ENCODE data around the gene SLC9A9.

SLC9A9 gene

DNA sequence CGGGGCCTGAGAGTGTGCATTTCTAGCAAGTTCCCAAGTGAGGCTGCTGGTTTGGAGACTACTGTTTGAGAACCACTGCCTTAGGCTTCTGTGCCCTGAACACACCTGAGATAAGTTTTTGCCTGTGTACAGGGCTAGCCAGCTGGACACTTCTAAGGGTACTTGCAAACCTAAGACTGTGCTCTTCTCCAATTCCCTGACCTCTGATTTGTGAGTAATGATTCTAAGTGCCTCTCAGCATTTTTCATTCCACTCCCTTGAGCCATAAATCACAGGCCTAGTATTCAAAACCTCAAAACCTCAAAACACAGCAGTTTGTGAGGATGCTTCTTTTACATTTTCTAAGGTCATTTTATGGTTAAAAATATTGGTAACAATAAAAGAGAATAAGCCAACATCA is 580.3 kb downstream of the SLC9A9 start:
- Histone ChIP-seq H4K12ac (ENCODE audit: low read depth, low read length) (no peak overlapping the region), H3K23ac (ENCODE audit: low read length) (no peak overlapping the region), H4K91ac (ENCODE audit: low read depth, low read length) (no peak overlapping the region), H3K27me3 (ENCODE audit: insufficient read depth, low read length) (no peaks in the 10 kb centered on the region), H3K9me3 (ENCODE audit: insufficient read depth, low read depth, low read length) (no peaks in the 10 kb centered on the region), H3K18ac (ENCODE audit: low read length) (no peak overlapping the region), H3K79me2 (ENCODE audit: control insufficient read depth, insufficient read depth, low read length, poor library complexity) (peaks cover 2% of the 10 kb centered on the region), H2BK120ac (ENCODE audit: insufficient read depth, low read length, poor library complexity) (no peak overlapping the region), H3K4me3 (ENCODE audit: low read depth, low read length) (no peak overlapping the region), H2AK5ac (ENCODE audit: low read length) (no peak overlapping the region), H4K8ac (ENCODE audit: low read depth, low read length) (no peak overlapping the region), H3K79me1 (ENCODE audit: low read length) (no peaks in the 10 kb centered on the region), H2AFZ (ENCODE audit: insufficient read depth, low read length, poor library complexity) (no peak overlapping the region), H2BK12ac (ENCODE audit: low read length) (no peak overlapping the region), H3K36me3 (ENCODE audit: control insufficient read depth in 1 of 2, insufficient read depth in 2 of 2, low read length in 2 of 2) (no peaks in the 10 kb centered on the region), H3K4me1 (ENCODE audit: control insufficient read depth in 1 of 2, insufficient read depth in 2 of 2, low read length in 2 of 2) (no peaks in the 10 kb centered on the region), H3K27ac (ENCODE audit: low read depth, low read length) (no peak overlapping the region), H3K4me2 (ENCODE audit: low read length) (no peak overlapping the region), H3K14ac (ENCODE audit: low read length) (no peak overlapping the region), H3K4ac (ENCODE audit: low read depth, low read length) (no peak overlapping the region), H2BK5ac (ENCODE audit: low read depth, low read length, poor library complexity) (no peak overlapping the region), H3K9ac (ENCODE audit: low read length) (no peak overlapping the region)
- DNase-seq = peak; percentile 47 to 54
- no CpG with 5 or more reads among the region's 1 CpG for WGBS (ENCODE audit: extremely low coverage, insufficient coverage, insufficient read length)

DNA sequence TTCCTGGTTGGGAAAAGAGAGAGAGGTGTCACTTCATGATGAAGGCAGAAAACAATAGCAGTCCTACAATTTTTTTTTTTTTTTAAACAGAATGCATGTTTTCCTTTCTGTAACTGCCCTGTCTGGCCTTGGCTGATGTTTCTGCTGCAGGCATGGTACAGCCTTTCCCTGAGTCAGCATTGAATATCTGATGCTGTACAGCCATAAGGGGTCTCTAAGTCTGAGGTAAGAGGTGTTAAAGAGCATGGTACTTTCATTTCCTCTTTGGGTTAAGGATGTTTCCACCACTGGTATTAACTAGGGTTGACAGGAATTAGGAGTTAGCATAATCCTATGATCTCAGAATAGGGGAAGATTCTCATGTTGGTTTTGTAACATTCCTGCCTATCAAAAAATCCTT is 581.3 kb downstream of the SLC9A9 start:
- Histone ChIP-seq H3K4me1 (ENCODE audit: control insufficient read depth in 1 of 2, insufficient read depth in 2 of 2, low read length in 2 of 2) (no peaks in the 10 kb centered on the region), H3K4me2 (ENCODE audit: low read length) (no peak overlapping the region), H3K23ac (ENCODE audit: low read length) (no peak overlapping the region), H2BK12ac (ENCODE audit: low read length) (no peak overlapping the region), H3K4me3 (ENCODE audit: low read depth, low read length) (no peak overlapping the region), H4K91ac (ENCODE audit: low read depth, low read length) (no peak overlapping the region), H4K8ac (ENCODE audit: low read depth, low read length) (no peak overlapping the region), H2AFZ (ENCODE audit: insufficient read depth, low read length, poor library complexity) (no peak overlapping the region), H3K18ac (ENCODE audit: low read length) (no peak overlapping the region), H2BK5ac (ENCODE audit: low read depth, low read length, poor library complexity) (no peak overlapping the region), H3K14ac (ENCODE audit: low read length) (no peak overlapping the region), H3K27ac (ENCODE audit: low read depth, low read length) (no peak overlapping the region), H2AK5ac (ENCODE audit: low read length) (no peak overlapping the region), H3K27me3 (ENCODE audit: insufficient read depth, low read length) (no peaks in the 10 kb centered on the region), H4K12ac (ENCODE audit: low read depth, low read length) (no peak overlapping the region), H3K79me1 (ENCODE audit: low read length) (no peaks in the 10 kb centered on the region), H3K79me2 (ENCODE audit: control insufficient read depth, insufficient read depth, low read length, poor library complexity) (peaks cover 2% of the 10 kb centered on the region), H3K36me3 (ENCODE audit: control insufficient read depth in 1 of 2, insufficient read depth in 2 of 2, low read length in 2 of 2) (no peaks in the 10 kb centered on the region), H3K9ac (ENCODE audit: low read length) (no peak overlapping the region), H2BK120ac (ENCODE audit: insufficient read depth, low read length, poor library complexity) (no peak overlapping the region), H3K9me3 (ENCODE audit: insufficient read depth, low read depth, low read length) (no peaks in the 10 kb centered on the region), H3K4ac (ENCODE audit: low read depth, low read length) (no peak overlapping the region)
- no peak for DNase-seq

DNA sequence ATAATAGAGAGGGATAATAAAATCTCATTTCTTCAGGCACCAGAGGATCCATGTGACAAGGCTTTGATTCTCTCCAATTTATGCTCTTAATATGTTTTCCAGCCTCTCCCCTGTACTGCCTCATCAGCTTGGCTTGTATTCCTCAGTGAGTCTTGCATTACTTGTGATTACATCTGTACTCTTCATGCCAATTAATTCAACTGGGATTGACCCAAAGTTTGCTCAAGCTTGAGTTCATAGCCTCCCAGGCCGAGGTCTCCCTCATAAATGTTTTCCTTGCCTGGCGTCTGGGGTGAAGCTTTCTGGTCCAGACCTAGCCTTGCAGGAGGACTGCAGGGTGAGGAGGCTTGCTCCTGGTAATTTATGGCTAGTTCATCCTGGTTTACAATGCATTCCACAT is 581.8 kb downstream of the SLC9A9 start:
- no peak overlapping the region for H3K4ac ChIP-seq (ENCODE audit: low read depth, low read length)
- WGBS (ENCODE audit: extremely low coverage, insufficient coverage, insufficient read length) = no CpG with 5 or more reads among the region's 2 CpGs
- H3K27ac ChIP-seq (ENCODE audit: low read depth, low read length) = no peak overlapping the region
- no peak overlapping the region for H2BK120ac ChIP-seq (ENCODE audit: insufficient read depth, low read length, poor library complexity)
- H3K79me1 ChIP-seq (ENCODE audit: low read length) = no peaks in the 10 kb centered on the region
- H3K27me3 ChIP-seq (ENCODE audit: insufficient read depth, low read length) = no peaks in the 10 kb centered on the region
- no peaks in the 10 kb centered on the region for H3K4me1 ChIP-seq (ENCODE audit: control insufficient read depth in 1 of 2, insufficient read depth in 2 of 2, low read length in 2 of 2)
- no peaks in the 10 kb centered on the region for H3K9me3 ChIP-seq (ENCODE audit: insufficient read depth, low read depth, low read length)
- no peaks in the 10 kb centered on the region for H3K36me3 ChIP-seq (ENCODE audit: control insufficient read depth in 1 of 2, insufficient read depth in 2 of 2, low read length in 2 of 2)
- no peak overlapping the region for H2BK5ac ChIP-seq (ENCODE audit: low read depth, low read length, poor library complexity)
- no peak overlapping the region for H3K18ac ChIP-seq (ENCODE audit: low read length)
- H2BK12ac ChIP-seq (ENCODE audit: low read length) = no peak overlapping the region
- no peak overlapping the region for H4K8ac ChIP-seq (ENCODE audit: low read depth, low read length)
- H4K91ac ChIP-seq (ENCODE audit: low read depth, low read length) = no peak overlapping the region
- no peak overlapping the region for H3K4me3 ChIP-seq (ENCODE audit: low read depth, low read length)
- H3K4me2 ChIP-seq (ENCODE audit: low read length) = no peak overlapping the region
- no peak overlapping the region for H2AK5ac ChIP-seq (ENCODE audit: low read length)
- H3K14ac ChIP-seq (ENCODE audit: low read length) = no peak overlapping the region
- H2AFZ ChIP-seq (ENCODE audit: insufficient read depth, low read length, poor library complexity) = no peak overlapping the region
- no peak for DNase-seq
- no peak overlapping the region for H3K9ac ChIP-seq (ENCODE audit: low read length)
- peaks cover 2% of the 10 kb centered on the region for H3K79me2 ChIP-seq (ENCODE audit: control insufficient read depth, insufficient read depth, low read length, poor library complexity)
- H4K12ac ChIP-seq (ENCODE audit: low read depth, low read length) = no peak overlapping the region
- H3K23ac ChIP-seq (ENCODE audit: low read length) = no peak overlapping the region

DNA sequence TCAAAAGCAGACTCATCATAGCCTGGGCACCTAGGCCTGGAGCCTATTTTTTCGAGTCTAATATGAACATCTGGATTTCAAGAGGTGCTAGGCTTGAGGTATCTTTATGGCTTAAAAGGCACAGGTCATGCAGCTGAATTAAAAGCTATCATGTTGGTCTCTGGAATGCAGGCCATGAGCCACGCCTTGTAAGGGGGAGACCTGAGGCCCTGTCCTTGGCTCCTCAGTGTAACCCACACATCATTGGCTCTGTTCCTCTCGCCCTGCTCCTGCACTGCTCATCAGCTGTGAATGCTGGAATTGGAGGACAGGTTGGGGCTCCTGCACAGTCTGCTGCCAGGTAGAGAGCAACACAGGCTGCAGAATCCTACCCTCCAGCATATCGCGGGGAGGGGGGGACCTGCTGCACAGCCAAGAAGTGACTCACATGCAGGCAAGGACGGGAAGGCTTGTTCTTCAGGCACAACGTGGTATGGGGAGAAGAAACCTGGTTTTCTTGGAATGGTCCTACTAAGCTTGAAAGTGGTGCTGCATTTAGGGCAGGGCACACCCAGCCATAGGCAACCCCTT is 582.7 kb downstream of the SLC9A9 start:
- Histone ChIP-seq H3K9me3 (ENCODE audit: insufficient read depth, low read depth, low read length) (no peaks in the 10 kb centered on the region), H3K4me1 (ENCODE audit: control insufficient read depth in 1 of 2, insufficient read depth in 2 of 2, low read length in 2 of 2) (no peaks in the 10 kb centered on the region), H2AFZ (ENCODE audit: insufficient read depth, low read length, poor library complexity) (no peak overlapping the region), H3K4me3 (ENCODE audit: low read depth, low read length) (no peak overlapping the region), H3K23ac (ENCODE audit: low read length) (no peak overlapping the region), H3K4me2 (ENCODE audit: low read length) (no peak overlapping the region), H3K18ac (ENCODE audit: low read length) (no peak overlapping the region), H3K9ac (ENCODE audit: low read length) (no peak overlapping the region), H3K4ac (ENCODE audit: low read depth, low read length) (no peak overlapping the region), H2BK12ac (ENCODE audit: low read length) (no peak overlapping the region), H2AK5ac (ENCODE audit: low read length) (no peak overlapping the region), H4K91ac (ENCODE audit: low read depth, low read length) (no peak overlapping the region), H2BK120ac (ENCODE audit: insufficient read depth, low read length, poor library complexity) (no peak overlapping the region), H3K27ac (ENCODE audit: low read depth, low read length) (no peak overlapping the region), H3K14ac (ENCODE audit: low read length) (no peak overlapping the region), H3K79me2 (ENCODE audit: control insufficient read depth, insufficient read depth, low read length, poor library complexity) (peaks cover 2% of the 10 kb centered on the region), H4K8ac (ENCODE audit: low read depth, low read length) (no peak overlapping the region), H2BK5ac (ENCODE audit: low read depth, low read length, poor library complexity) (no peak overlapping the region), H3K27me3 (ENCODE audit: insufficient read depth, low read length) (no peaks in the 10 kb centered on the region), H3K79me1 (ENCODE audit: low read length) (no peaks in the 10 kb centered on the region), H4K12ac (ENCODE audit: low read depth, low read length) (no peak overlapping the region), H3K36me3 (ENCODE audit: control insufficient read depth in 1 of 2, insufficient read depth in 2 of 2, low read length in 2 of 2) (no peaks in the 10 kb centered on the region)
- DNase-seq = peak; percentile 41 to 58
- no CpG with 5 or more reads among the region's 7 CpGs for WGBS (ENCODE audit: extremely low coverage, insufficient coverage, insufficient read length)
